ENCODE data around the gene SYT7.
A peak's percentile ranks its signal among the peaks of the same experiment; 100 is the strongest.

SYT7 gene

DNA sequence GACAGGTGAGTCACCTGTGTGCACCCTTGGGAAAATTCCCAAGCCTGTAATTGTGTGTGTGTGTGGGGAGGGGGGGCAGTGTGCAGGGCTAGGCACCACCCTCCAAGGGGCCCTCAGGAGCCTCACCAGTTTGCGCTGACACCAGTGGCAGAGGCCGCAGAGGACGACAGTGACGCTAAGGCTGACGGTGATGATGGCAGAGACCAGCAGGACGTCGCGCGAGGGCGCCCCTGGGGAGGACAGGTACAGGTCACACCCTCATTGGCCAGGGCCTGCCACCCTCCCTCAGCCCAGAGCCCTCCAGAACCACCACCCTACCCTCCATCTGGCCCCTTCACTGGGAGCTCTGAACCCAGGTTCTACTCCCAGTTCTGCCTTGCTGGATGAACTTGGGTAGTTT is 24.9 kb downstream of the SYT7 start:
- DNase-seq (ENCODE audit: insufficient read length) (no peak), FAIRE-seq (no peak)
- no peak for TF ChIP-seq POLR2AphosphoS5 (IDR thresholded peaks at IDR 0.05; ENCODE audit: low read depth, low read length)
- no peak for TF ChIP-seq POLR2A (IDR thresholded peaks at IDR 0.05; ENCODE audit: low read depth, low read length)
- TF ChIP-seq TAF1 (IDR thresholded peaks at IDR 0.05; ENCODE audit: borderline replicate concordance, low read depth, low read length) = no peak

DNA sequence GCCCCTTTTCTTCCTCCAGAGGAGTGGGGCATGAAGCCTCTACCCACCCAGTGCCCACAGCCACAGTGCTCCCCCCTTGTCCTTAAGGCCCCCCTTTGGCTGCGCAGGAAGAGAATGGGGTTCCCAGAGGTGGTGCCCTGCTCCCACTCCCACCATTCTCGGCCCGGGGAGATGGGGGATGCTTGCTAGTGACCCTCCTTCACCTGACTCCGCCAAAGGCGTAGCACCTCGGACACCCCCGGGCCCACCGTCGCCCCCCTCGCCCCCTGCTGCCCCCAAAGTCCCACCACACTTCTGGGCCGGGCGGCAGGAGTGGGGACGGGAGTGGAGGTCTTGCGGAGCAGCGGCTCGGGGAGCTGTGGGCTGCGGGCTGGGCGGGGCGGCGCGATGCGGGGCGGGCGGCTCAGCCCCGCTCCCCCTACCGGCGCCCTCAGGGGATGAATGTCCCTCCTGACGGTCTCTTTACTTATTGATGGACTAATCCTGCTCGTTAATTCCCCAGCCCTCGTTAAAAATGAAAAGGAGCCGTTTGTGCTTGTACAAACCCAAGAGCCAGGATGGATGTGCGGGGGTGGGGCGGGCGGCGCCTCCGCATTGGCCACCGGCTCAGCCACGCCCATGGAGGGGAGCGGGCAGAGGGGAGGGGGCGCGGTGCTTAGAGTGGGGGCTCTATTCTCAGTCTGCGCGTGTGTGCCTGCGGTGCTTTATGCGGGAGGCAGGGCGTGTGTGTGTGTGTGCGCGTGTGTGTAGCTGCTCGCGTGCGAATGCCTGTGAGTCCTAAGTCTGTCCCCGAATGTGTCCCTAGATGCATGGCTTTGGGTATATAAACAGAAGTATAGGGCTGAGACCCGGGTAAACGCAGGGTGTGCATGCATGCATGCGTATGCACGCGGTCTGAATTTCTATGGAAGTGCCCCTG is 25.6 kb downstream of the SYT7 start:
- DNase-seq (ENCODE audit: insufficient read length) = no peak
- TF ChIP-seq POLR2A (IDR thresholded peaks at IDR 0.05; ENCODE audit: low read depth, low read length) (no peak), POLR2AphosphoS5 (IDR thresholded peaks at IDR 0.05; ENCODE audit: low read depth, low read length) (no peak), TAF1 (IDR thresholded peaks at IDR 0.05; ENCODE audit: borderline replicate concordance, low read depth, low read length) (no peak)
- no peak for FAIRE-seq

DNA sequence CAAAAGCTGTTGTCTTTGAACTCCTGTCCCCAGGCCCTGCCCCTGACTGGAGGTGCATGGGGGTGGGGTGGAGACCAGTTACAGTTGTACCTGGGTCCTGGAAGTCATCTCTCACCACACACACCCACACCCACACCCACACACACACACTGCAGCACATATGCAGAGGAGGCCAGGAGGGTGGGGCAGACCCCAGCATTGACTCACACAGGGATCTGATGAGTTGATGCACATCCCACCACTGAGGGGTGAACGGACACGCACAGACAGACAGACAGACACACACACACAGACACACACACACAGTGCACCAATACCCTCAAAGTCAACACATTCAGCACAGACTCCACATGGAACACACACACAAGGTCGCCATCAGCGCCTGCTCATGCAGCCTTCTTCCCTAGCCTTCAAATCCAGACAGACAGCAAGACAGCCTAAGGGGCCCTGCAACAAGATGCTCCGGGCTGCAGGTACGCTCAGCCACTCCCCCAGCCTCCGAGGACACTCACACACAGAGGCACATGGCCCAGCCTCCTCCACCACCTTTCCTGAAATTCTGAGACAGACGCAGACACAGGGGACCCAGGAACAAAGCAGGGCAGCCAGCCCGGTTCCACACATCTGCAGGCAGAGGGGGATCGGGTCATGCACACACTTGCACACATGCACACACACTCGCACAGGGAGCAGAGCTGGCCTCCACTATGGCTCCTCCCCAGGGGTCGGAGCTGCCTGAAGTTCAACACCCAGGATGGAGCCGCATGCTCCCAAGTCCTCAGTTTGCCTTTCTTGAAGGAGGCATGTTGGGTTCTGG is 26.5 kb downstream of the SYT7 start:
- no peak for DNase-seq (ENCODE audit: insufficient read length)
- FAIRE-seq = peak; percentile 21
- TF ChIP-seq POLR2AphosphoS5 (IDR thresholded peaks at IDR 0.05; ENCODE audit: low read depth, low read length) (no peak), TAF1 (IDR thresholded peaks at IDR 0.05; ENCODE audit: borderline replicate concordance, low read depth, low read length) (no peak), POLR2A (IDR thresholded peaks at IDR 0.05; ENCODE audit: low read depth, low read length) (no peak)

DNA sequence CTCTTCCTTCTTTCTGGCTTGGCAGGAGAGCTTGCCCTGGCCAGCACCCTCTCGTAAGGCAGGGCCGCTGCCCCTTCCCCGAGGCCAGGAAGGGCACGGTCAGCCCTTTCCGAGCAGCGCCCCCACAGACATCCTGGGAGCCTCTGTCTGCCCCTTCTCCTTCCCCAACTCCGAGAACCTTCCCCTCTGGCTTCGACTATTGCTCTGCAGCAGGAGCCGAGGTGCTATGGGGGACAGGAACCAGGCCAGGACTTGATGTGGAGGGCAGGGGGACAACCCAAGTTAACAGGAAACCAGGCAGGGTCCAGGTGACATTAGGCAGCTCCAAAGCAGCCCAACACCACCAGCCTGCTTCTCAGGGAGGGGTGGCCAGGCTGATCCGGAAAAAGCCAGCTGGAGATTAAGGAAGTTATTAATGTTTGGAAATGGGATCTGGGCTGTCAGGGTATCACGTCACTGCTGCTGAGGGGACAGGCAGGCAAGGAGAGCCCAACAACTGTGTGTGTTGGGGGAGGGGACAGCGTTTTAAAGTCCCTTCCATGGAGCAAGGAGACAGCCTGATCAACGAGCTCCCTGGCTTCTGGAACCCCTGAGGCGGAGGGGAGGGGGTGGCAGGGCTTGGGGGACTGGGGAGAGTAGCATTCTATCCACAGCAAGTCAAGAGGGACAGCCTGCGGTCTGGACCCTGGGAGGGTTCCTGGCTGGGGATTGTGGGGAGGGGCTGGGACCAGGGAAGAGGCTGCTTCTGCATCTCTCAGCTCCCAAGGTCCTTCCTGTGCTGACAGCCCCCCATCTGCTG is 27.3 kb downstream of the SYT7 start:
- DNase-seq (ENCODE audit: insufficient read length) (no peak), FAIRE-seq (no peak)
- TF ChIP-seq POLR2AphosphoS5 (IDR thresholded peaks at IDR 0.05; ENCODE audit: low read depth, low read length) = no peak
- no peak for TF ChIP-seq POLR2A (IDR thresholded peaks at IDR 0.05; ENCODE audit: low read depth, low read length)

DNA sequence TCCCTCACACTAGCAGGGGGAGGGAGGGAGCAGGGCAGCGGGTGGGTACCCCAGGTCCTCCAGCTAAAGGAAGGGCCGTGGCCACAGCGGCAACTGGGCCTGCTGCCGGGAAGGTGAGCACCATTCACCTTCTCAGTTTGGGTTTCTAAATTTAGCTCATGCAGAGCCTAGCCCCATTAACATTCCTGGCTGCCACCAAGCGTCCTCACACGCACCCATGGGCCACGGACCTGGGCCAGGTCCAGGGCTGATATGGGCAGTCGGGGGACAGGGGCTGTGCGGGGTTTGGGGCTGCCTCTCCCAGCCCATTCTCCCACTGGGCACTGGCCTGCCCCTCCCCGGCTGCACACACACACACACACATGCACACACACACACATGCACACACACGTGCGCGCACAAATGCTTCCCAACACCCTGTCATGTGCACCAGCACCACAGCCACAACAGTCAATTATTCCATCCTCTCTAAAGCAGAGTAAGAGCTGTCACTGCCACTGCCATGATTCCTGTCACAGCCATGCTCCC is 28.7 kb downstream of the SYT7 start:
- DNase-seq (ENCODE audit: insufficient read length) = no peak
- no peak for FAIRE-seq
- no peak for TF ChIP-seq POLR2A (IDR thresholded peaks at IDR 0.05; ENCODE audit: low read depth, low read length)

DNA sequence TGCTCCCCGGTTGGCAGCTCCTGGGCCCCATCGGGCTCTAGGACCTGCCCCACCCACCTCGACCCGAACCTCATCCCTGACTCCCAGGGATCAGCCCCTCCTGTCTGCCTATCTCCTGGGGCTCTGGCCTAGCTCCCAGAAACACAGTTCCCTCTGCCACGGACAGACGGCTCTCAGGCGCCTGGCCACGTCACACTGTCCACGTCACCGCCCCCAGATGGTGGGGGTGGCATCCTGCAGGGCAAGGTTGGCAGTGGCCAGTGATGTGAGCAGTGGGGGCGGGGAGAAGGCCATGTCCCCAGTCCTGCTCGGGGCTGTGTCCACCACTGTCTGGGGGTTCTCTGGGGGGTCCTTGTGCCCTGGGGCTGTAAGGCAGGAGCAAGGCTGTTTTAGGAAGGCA is 29.2 kb downstream of the SYT7 start:
- DNase-seq (ENCODE audit: insufficient read length) (no peak), FAIRE-seq (no peak)
- no peak for TF ChIP-seq TAF1 (IDR thresholded peaks at IDR 0.05; ENCODE audit: borderline replicate concordance, low read depth, low read length)
- no peak for TF ChIP-seq POLR2A (IDR thresholded peaks at IDR 0.05; ENCODE audit: low read depth, low read length)
- no peak for TF ChIP-seq POLR2AphosphoS5 (IDR thresholded peaks at IDR 0.05; ENCODE audit: low read depth, low read length)

DNA sequence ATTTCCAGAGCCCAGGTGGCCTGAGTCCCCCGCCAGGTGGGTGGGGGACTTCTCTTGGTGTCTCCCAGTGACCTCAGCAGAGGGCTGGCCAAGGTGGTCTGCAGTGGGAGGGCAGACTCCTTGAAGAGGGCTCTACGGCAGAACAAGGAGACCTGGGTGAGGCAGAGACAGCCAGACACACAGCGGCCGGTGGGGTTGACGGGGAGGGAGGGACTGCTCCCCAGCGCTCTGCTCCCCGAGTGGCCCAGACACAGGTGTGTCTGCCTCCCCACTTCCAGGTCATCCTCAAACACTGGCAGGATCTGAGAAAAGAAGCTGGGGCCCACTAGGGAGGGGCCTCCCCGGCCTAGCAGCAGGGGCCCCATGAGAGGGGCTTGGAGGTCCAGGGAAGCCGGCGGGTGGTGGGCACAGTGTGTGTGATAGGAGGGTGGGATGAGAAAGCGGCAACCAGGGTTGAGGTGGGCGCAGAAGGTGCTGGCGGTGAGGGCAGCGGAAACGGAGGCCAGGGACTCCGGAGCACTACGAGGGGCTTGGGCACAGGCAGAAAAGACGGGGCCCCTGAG is 30.1 kb downstream of the SYT7 start:
- FAIRE-seq = no peak
- TF ChIP-seq TAF1 (IDR thresholded peaks at IDR 0.05; ENCODE audit: borderline replicate concordance, low read depth, low read length) (no peak), POLR2AphosphoS5 (IDR thresholded peaks at IDR 0.05; ENCODE audit: low read depth, low read length) (no peak), POLR2A (IDR thresholded peaks at IDR 0.05; ENCODE audit: low read depth, low read length) (no peak)

DNA sequence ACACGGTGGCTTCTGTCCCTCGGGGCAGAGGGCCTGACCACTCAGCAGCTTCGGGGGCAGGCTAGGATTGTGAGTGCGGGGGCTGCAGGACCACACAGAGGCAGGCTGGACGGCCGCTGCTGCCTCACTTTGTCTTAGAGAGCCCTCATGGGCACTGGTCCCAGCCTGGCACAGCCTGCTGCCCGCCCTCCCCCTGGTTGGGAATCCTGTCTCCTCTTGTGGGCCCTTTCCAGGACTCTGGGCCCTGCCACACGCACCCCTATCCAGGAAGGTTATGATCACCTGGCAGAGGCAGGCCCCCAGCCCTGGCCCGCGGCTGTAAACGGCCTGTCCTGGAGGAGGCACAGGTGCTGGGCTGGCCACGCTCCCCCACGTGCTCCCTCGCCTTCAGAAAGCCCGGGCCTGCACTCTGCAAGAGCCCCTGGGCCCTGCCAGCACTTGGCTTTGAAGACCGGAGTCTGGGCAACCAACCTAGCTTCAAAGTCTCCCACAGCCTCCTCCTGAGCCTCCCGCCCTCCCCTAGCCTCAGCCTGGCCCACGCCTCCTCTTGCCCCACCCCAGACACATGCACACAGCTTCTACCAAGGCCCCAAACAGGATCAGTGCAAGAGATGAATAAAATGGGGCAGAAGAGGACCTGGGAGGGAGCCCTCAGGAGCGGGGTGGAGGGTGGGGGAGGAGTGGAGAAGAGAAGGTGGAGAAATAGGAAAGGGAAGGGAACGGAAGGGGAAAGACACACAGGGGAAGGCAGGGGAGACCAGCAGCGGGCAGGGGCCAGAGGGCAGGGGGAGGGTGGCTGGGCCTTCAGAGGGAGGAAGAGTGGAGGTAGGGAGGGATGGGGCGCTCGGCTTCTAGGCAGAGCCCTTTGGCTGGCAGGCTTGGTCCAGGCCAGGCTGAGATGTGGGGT is 31.0 kb downstream of the SYT7 start:
- no peak for TF ChIP-seq TAF1 (IDR thresholded peaks at IDR 0.05; ENCODE audit: borderline replicate concordance, low read depth, low read length)
- TF ChIP-seq POLR2AphosphoS5 (IDR thresholded peaks at IDR 0.05; ENCODE audit: low read depth, low read length) = no peak
- TF ChIP-seq POLR2A (IDR thresholded peaks at IDR 0.05; ENCODE audit: low read depth, low read length) = no peak
- DNase-seq (ENCODE audit: insufficient read length) (no peak), FAIRE-seq (no peak)

More for the DNA sequence above, 30.1 kb downstream of the SYT7 start:
- DNase-seq (ENCODE audit: insufficient read length) = no peak

DNA sequence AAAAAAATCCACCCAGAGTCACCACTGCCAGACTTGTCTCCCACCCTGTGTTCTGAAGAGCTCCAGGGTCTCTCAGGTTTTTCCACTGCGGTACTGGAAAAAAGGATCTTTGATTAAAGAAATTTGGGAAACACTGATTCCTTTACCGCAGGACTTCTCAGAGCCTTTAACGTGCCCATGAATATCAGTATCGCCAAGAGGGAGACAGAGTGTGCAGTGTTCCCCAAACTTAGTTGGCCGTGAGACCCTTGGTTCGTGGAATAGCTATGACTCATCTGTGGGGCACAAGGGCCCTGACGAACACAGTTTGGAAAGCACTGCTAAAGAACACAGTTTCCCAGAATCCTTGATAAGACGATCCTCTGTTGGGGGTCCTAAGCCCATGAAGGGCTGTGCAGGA is 31.7 kb downstream of the SYT7 start:
- TF ChIP-seq TAF1 (IDR thresholded peaks at IDR 0.05; ENCODE audit: borderline replicate concordance, low read depth, low read length) = no peak
- no peak for TF ChIP-seq POLR2A (IDR thresholded peaks at IDR 0.05; ENCODE audit: low read depth, low read length)
- TF ChIP-seq POLR2AphosphoS5 (IDR thresholded peaks at IDR 0.05; ENCODE audit: low read depth, low read length) = no peak
- DNase-seq (ENCODE audit: insufficient read length) = no peak
- FAIRE-seq = no peak

DNA sequence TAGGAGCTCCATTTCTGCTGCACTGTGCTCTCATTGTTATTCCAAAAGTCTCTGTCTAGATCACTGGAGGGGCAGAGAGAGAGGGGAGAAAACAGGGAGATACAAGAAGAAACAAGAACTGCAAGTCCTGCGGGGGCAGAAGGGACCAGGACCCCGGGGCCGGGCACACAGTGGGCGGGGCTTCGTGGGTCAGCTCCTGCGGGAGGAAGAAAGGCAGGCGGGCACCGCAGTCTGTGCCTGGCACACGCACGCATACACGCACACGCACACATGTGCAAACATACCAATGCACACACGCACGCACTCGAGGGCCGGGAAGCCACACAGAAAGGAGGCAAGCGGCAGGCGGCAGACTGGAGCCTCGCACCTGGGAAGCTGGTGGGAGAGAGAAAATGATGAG is 33.6 kb downstream of the SYT7 start:
- TF ChIP-seq POLR2AphosphoS5 (IDR thresholded peaks at IDR 0.05; ENCODE audit: low read depth, low read length) (no peak), POLR2A (IDR thresholded peaks at IDR 0.05; ENCODE audit: low read depth, low read length) (no peak), TAF1 (IDR thresholded peaks at IDR 0.05; ENCODE audit: borderline replicate concordance, low read depth, low read length) (no peak)
- no peak for DNase-seq (ENCODE audit: insufficient read length)
- no peak for FAIRE-seq

Data from GM12892 (cell line).